Fibroblast of lung (primary cell): ENCODE measurements around the gene CTDP1. TPM values are rescaled to one million over a fixed set of nuclear protein-coding genes. Genes with fewer than 3 reads are reported as not detected.

ENCODE experiments used
- DNase-seq, 2 donors: peaks; one replicate each; pipeline versions ENCODE4 v3.0.0 to v3.0.0-alpha.2; 2010; ENCODE audit warnings: low read depth in 2 of 2
- H2AFZ ChIP-seq: 2 replicates; pipeline ENCODE4 v1.5.1; 2012; ENCODE audit warnings: low read length, control low read depth, inconsistent platforms
- H3K27ac ChIP-seq: 2 replicates; pipeline ENCODE4 v1.5.1; 2011; ENCODE audit warnings: low read length, control low read depth; ENCODE audit not compliant: insufficient read depth
- H3K27me3 ChIP-seq: 2 replicates; pipeline ENCODE4 v1.5.1; 2011; ENCODE audit warnings: mild to moderate bottlenecking, low read length; ENCODE audit not compliant: control insufficient read depth, insufficient read depth
- H3K36me3 ChIP-seq: 2 replicates; pipeline ENCODE4 v1.5.1; 2011; ENCODE audit warnings: low read length; ENCODE audit not compliant: control insufficient read depth, insufficient read depth
- H3K4me1 ChIP-seq: 2 replicates; pipeline ENCODE4 v1.5.1; 2011; ENCODE audit warnings: low read length; ENCODE audit not compliant: control insufficient read depth, insufficient read depth; ENCODE audit errors: extremely low read depth
- H3K4me2 ChIP-seq: 2 replicates; pipeline ENCODE4 v1.5.1; 2011; ENCODE audit warnings: low read length, control low read depth; ENCODE audit not compliant: insufficient read depth; ENCODE audit errors: extremely low read depth
- H3K4me3 ChIP-seq, 4 experiments: fragments of 200-600 bp in 1 of 4; sonication (generic) in 1 of 4; replicated peaks in 1 of 4; 2 replicates each; pipeline ENCODE4 v1.5.1; 2011 to 2016; ENCODE audit warnings: low read length in 4 of 4, low read depth in 3 of 4, mild to moderate bottlenecking in 3 of 4, control low read depth in 2 of 4, inconsistent platforms in 1 of 4, mixed read lengths in 1 of 4; ENCODE audit not compliant: insufficient read depth in 1 of 4; ENCODE audit errors: control extremely low read depth in 1 of 4
- H3K79me2 ChIP-seq: 2 replicates; pipeline ENCODE4 v1.5.1; 2012; ENCODE audit warnings: mild to moderate bottlenecking, low read length, inconsistent platforms; ENCODE audit not compliant: control insufficient read depth, insufficient read depth
- H3K9ac ChIP-seq: 2 replicates; pipeline ENCODE4 v1.5.1; 2011; ENCODE audit warnings: mild to moderate bottlenecking, low read length, control low read depth; ENCODE audit not compliant: insufficient read depth
- H3K9me3 ChIP-seq: 2 replicates; pipeline ENCODE4 v1.5.1; 2012; ENCODE audit warnings: low read depth, low read length; ENCODE audit not compliant: control insufficient read depth, insufficient read depth
- H4K20me1 ChIP-seq: 2 replicates; pipeline ENCODE4 v1.5.1; 2011; ENCODE audit warnings: low read length; ENCODE audit not compliant: control insufficient read depth, insufficient read depth; ENCODE audit errors: extremely low read depth
- EZH2 ChIP-seq: IDR thresholded peaks from 2 replicates; pipeline ENCODE4 v1.5.1; 2012; ENCODE audit warnings: low read length, control low read depth, mild to moderate bottlenecking; ENCODE audit errors: missing control alignments
- polyA plus RNA-seq, 2 donors: library from polyadenylated mRNA; depleted of rRNA in 1 of 2; stranded (reverse) in 1 of 2; unstranded in 1 of 2; fragments of >200 nt; gene quantifications; 2 replicates each; pipeline ENCODE4 v1.2.1, GENCODE V29; 2011 to 2012; ENCODE audit warnings: missing spikeins in 1 of 2
- total RNA-seq: library from RNA; depleted of rRNA; stranded (reverse); fragments of >200 nt; gene quantifications from 2 replicates; pipeline ENCODE4 v1.2.1, GENCODE V29; 2014
- TF ChIP-seq, protein P1 (sequence below), 2 donors: IDR thresholded peaks in 1 of 2; conservative IDR thresholded peaks in 1 of 2; 1 replicate in 1 of 2; 2 replicates in 1 of 2; pipeline ENCODE4 v1.5.1; 2011 to 2012; ENCODE audit warnings: low read length in 2 of 2, control low read depth in 1 of 2, inconsistent platforms in 1 of 2, low read depth in 1 of 2, mild to moderate bottlenecking in 1 of 2

Gene CTDP1
- total and polyA plus RNA-seq, 2 donors (not counting 1 experiment from before 2014, with no cell fraction given) = 6.4 to 24.8 TPM

DNA sequence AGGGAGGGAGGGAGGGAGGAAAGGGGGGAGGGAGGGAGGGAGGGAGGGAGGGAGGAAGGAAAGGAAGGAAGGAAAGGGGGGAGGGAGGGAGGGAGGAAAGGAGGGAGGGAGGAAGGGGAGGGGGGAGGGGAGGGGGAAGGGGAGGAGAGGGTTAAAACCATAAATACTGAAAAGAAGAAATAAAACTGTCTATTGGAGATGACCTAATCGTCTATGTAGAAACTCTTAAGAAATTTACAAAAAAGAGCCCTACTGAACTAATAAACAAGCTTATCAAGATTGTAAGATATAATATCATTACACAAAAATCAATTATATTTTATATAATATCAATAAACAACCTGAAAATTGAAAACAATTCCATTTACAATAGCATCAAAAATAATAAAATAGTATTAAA is 32.3 kb upstream of the CTDP1 start:
- TF ChIP-seq EZH2 = no peak
- TF ChIP-seq, protein P1, sequence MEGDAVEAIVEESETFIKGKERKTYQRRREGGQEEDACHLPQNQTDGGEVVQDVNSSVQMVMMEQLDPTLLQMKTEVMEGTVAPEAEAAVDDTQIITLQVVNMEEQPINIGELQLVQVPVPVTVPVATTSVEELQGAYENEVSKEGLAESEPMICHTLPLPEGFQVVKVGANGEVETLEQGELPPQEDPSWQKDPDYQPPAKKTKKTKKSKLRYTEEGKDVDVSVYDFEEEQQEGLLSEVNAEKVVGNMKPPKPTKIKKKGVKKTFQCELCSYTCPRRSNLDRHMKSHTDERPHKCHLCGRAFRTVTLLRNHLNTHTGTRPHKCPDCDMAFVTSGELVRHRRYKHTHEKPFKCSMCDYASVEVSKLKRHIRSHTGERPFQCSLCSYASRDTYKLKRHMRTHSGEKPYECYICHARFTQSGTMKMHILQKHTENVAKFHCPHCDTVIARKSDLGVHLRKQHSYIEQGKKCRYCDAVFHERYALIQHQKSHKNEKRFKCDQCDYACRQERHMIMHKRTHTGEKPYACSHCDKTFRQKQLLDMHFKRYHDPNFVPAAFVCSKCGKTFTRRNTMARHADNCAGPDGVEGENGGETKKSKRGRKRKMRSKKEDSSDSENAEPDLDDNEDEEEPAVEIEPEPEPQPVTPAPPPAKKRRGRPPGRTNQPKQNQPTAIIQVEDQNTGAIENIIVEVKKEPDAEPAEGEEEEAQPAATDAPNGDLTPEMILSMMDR (conservative IDR thresholded peaks at IDR 0.05 in 1 of 2, IDR thresholded peaks at IDR 0.05 in 1 of 2; ENCODE audit: low read depth in 1 of 2, low read length in 2 of 2) = no peak
- Histone ChIP-seq H3K4me3 (no peak overlapping the region), H3K9ac (no peak overlapping the region), H2AFZ (no peak overlapping the region), H3K4me1 (no peaks in the 10 kb centered on the region), H4K20me1 (no peaks in the 10 kb centered on the region), H3K9me3 (no peaks in the 10 kb centered on the region), H3K4me2 (no peak overlapping the region), H3K79me2 (no peaks in the 10 kb centered on the region), H3K36me3 (no peaks in the 10 kb centered on the region), H3K27ac (no peak overlapping the region), H3K27me3 (peaks cover 2% of the 10 kb centered on the region)
- DNase-seq = no peak

DNA sequence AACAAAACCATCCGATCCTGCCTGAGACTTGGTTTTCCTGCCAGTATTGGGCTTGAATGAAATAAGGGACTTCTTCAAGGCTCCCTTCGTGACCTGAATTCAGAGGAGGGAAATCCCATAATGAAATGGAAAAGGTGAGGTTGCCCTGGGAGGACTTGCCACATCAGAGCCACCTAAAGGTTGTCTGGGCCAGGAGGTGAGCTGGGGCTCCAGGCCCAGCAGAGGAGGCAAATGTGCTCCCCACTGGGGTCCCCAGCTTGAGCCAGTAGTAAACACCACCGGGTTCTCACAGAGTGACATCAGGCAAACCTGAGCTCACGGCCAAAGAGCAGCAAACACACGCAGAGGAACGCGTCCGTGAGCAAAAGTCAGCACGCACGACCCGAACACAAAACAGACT is 28.6 kb upstream of the CTDP1 start:
- Histone ChIP-seq H3K4me3 (no peak overlapping the region), H3K9me3 (no peaks in the 10 kb centered on the region), H3K4me1 (no peaks in the 10 kb centered on the region), H3K27me3 (peaks cover 2% of the 10 kb centered on the region), H4K20me1 (no peaks in the 10 kb centered on the region), H3K36me3 (no peaks in the 10 kb centered on the region), H3K27ac (no peak overlapping the region), H3K4me2 (no peak overlapping the region), H3K9ac (no peak overlapping the region), H3K79me2 (no peaks in the 10 kb centered on the region), H2AFZ (no peak overlapping the region)
- no peak for DNase-seq
- no peak for TF ChIP-seq EZH2
- TF ChIP-seq, protein P1 (conservative IDR thresholded peaks at IDR 0.05 in 1 of 2, IDR thresholded peaks at IDR 0.05 in 1 of 2; ENCODE audit: low read depth in 1 of 2, low read length in 2 of 2) = no peak

DNA sequence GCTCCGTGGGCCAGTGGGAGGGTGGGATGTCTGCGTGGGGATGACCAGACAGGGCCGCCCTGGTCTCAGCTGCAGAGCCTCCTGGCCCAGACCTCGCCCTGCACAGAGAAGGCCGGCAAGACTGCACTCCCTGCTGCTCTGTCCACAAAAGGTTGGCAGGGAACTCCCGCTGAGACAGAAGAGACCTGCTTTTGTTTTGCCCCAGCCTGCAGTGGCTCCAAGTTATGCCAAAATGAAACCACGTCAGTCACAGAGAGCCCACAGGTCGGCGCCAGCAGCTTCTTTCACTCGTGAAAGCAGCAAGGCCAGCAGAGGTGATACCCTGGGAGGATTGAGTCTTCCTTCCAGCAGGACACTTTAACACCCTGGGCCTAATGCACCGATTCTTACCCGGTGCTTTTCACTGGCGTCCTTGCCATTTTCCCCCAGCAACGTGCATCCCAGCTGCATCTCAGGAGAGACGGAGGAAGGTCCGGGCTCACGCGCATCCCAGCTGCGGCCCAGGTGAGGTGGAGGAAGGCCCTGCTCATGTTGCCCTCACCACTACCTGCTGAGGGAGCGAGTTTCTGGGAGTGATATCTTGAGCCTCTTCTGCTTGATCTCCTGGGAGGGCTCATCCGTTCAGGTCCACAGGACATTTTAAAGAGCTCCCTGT is 22.1 kb upstream of the CTDP1 start:
- Histone ChIP-seq H4K20me1 (no peaks in the 10 kb centered on the region), H2AFZ (no peak overlapping the region), H3K9me3 (no peaks in the 10 kb centered on the region), H3K4me1 (no peaks in the 10 kb centered on the region), H3K4me2 (no peak overlapping the region), H3K27me3 (peaks cover 4% of the 10 kb centered on the region), H3K27ac (no peak overlapping the region), H3K9ac (no peak overlapping the region), H3K4me3 (no peak overlapping the region), H3K36me3 (no peaks in the 10 kb centered on the region), H3K79me2 (no peaks in the 10 kb centered on the region)
- DNase-seq = no peak
- TF ChIP-seq, protein P1 (conservative IDR thresholded peaks at IDR 0.05 in 1 of 2, IDR thresholded peaks at IDR 0.05 in 1 of 2; ENCODE audit: low read depth in 1 of 2, low read length in 2 of 2) = no peak
- no peak for TF ChIP-seq EZH2
